Measurements from ENCODE around the gene STK38L.

The STK38L gene

GRCh38 chr12:27243804-27244688 is at the start of gene STK38L:
Gene STK38L, plus strand, starts transcription at chr12:27244286. Its CDS starts 53,435 bp downstream, at chr12:27297721.
- peaks cover 3% of the 10 kb centered on the region for H3K9me3 Mint-ChIP-seq
- H3K4me1 Mint-ChIP-seq: peaks cover 32% of the 10 kb centered on the region
- H3K36me3 Mint-ChIP-seq (ENCODE audit: low read depth): no peaks in the 10 kb centered on the region
- H3K27ac Mint-ChIP-seq: peak within 1 kb of the TSS; percentile 82 to 97 (median 91)
- peak within 1 kb of the TSS; percentile 98 to 100 (median 99) for H3K4me3 Mint-ChIP-seq
- H3K27me3 Mint-ChIP-seq (ENCODE audit: low read depth): no peaks in the 10 kb centered on the region
- peak in 1 of 3 experiments; percentile 10 for TF ChIP-seq CTCF (IDR thresholded peaks at IDR 0.05; ENCODE audit: unreplicated experiment in 3 of 3)

- H3K27me3 Mint-ChIP-seq (ENCODE audit: low read depth): no peaks in the 10 kb centered on the region
- no peaks in the 10 kb centered on the region for H3K36me3 Mint-ChIP-seq (ENCODE audit: low read depth)
- H3K27ac Mint-ChIP-seq: no peak overlapping the region
- no peaks in the 10 kb centered on the region for H3K9me3 Mint-ChIP-seq
- peaks cover 5% of the 10 kb centered on the region for H3K4me1 Mint-ChIP-seq
- H3K4me3 Mint-ChIP-seq: no peak overlapping the region
- no peak for TF ChIP-seq CTCF (IDR thresholded peaks at IDR 0.05; ENCODE audit: unreplicated experiment in 3 of 3)
These were observed 49.4 kb upstream of the STK38L start for GRCh38 chr12:27194644-27195043.

- Mint-ChIP-seq H3K4me3 (no peak overlapping the region), H3K4me1 (peaks cover 5% of the 10 kb centered on the region), H3K36me3 (ENCODE audit: low read depth) (no peaks in the 10 kb centered on the region), H3K9me3 (no peaks in the 10 kb centered on the region), H3K27me3 (ENCODE audit: low read depth) (no peaks in the 10 kb centered on the region), H3K27ac (no peak overlapping the region)
- no peak for TF ChIP-seq CTCF (IDR thresholded peaks at IDR 0.05; ENCODE audit: unreplicated experiment in 3 of 3)
These were observed 46.0 kb upstream of the STK38L start for GRCh38 chr12:27198036-27198435.

GRCh38 chr12:27199638-27200300 is 44.3 kb upstream of the STK38L start:
- no peak for TF ChIP-seq CTCF (IDR thresholded peaks at IDR 0.05; ENCODE audit: unreplicated experiment in 3 of 3)
- no peak overlapping the region for H3K27ac Mint-ChIP-seq
- no peaks in the 10 kb centered on the region for H3K36me3 Mint-ChIP-seq (ENCODE audit: low read depth)
- H3K4me3 Mint-ChIP-seq: no peak overlapping the region
- no peaks in the 10 kb centered on the region for H3K27me3 Mint-ChIP-seq (ENCODE audit: low read depth)
- no peaks in the 10 kb centered on the region for H3K4me1 Mint-ChIP-seq
- no peaks in the 10 kb centered on the region for H3K9me3 Mint-ChIP-seq

- no peak overlapping the region for H3K4me3 Mint-ChIP-seq
- no peaks in the 10 kb centered on the region for H3K4me1 Mint-ChIP-seq
- no peak for TF ChIP-seq CTCF (IDR thresholded peaks at IDR 0.05; ENCODE audit: unreplicated experiment in 3 of 3)
- no peak overlapping the region for H3K27ac Mint-ChIP-seq
- H3K27me3 Mint-ChIP-seq (ENCODE audit: low read depth): no peaks in the 10 kb centered on the region
- H3K9me3 Mint-ChIP-seq: no peaks in the 10 kb centered on the region
- no peaks in the 10 kb centered on the region for H3K36me3 Mint-ChIP-seq (ENCODE audit: low read depth)
These were observed 42.9 kb upstream of the STK38L start for GRCh38 chr12:27201169-27201568.

All from nephron (organoid).